OCI-LY3 (cell line): ENCODE data around the gene GTF2I.

ENCODE experiments used
- EZH2phosphoT487 ChIP-seq: fragments of 200-600 bp; shearing (Covaris generic); IDR thresholded peaks from 2 replicates; pipeline ENCODE4 v1.6.1; 2018; ENCODE audit warnings: antibody characterized with exemption, mixed run types, low read depth
- TF ChIP-seq, protein P1 (sequence below): fragments of 200-600, 300-600 bp; sonication (generic); IDR thresholded peaks from 2 replicates; pipeline ENCODE4 v1.5.1; 2014; ENCODE audit warnings: antibody characterized with exemption, low read length, low read depth

DNA sequence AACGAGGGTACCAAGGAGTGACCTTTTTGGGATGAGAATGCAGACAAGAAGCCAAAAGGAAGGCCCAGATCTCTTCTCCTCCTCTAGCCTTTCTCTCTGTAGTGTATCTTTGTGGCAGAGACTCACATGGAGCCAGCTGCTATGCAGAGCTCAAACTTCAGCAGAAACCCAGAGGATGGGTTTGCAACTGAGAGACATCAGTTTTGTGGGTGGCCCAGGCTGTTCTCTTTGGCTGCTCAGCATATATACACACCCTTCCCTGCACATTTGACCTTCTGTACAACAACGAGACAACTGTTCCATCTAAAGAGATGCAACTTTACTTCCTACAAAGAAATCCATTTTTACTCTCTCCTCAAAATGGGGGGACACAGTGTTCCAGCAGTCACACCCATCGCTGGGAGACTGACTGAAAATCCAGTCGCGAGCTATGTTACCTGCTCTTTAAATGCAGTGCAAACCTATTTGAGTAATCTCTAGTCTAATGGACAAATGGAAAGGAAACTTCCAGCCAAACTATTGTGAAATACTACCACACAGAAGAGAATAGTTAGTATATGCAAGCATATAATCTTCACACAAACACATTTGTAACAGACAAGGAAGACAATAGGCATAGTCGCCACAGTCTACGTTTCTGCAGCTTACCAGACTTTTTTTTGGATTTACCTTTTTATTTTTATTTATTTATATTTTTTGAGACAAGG is 51.2 kb downstream of the GTF2I start:
- TF ChIP-seq, protein P1, sequence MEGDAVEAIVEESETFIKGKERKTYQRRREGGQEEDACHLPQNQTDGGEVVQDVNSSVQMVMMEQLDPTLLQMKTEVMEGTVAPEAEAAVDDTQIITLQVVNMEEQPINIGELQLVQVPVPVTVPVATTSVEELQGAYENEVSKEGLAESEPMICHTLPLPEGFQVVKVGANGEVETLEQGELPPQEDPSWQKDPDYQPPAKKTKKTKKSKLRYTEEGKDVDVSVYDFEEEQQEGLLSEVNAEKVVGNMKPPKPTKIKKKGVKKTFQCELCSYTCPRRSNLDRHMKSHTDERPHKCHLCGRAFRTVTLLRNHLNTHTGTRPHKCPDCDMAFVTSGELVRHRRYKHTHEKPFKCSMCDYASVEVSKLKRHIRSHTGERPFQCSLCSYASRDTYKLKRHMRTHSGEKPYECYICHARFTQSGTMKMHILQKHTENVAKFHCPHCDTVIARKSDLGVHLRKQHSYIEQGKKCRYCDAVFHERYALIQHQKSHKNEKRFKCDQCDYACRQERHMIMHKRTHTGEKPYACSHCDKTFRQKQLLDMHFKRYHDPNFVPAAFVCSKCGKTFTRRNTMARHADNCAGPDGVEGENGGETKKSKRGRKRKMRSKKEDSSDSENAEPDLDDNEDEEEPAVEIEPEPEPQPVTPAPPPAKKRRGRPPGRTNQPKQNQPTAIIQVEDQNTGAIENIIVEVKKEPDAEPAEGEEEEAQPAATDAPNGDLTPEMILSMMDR = no peak
- no peak for TF ChIP-seq EZH2phosphoT487
